Chondrocyte (in vitro differentiated cells): Measurements from ENCODE around the gene ACSM3. TPM values are rescaled to one million over a fixed set of nuclear protein-coding genes. Genes with fewer than 3 reads are reported as not detected.

Source experiments
- DNase-seq: peaks from one replicate; pipeline ENCODE4 v3.0.0; 2021; ENCODE audit warnings: mixed read lengths, low spot score
- H3K27ac Mint-ChIP-seq: one replicate; pipeline ENCODE4 v1.8.0; 2021; ENCODE audit warnings: mild to moderate bottlenecking, moderate library complexity, mixed read lengths; ENCODE audit not compliant: unreplicated experiment
- H3K27me3 Mint-ChIP-seq: 2 replicates; pipeline ENCODE4 v1.8.0; 2021; ENCODE audit warnings: low read depth, mixed read lengths
- H3K36me3 Mint-ChIP-seq: 2 replicates; pipeline ENCODE4 v1.8.0; 2021; ENCODE audit warnings: low read depth, mixed read lengths
- H3K4me1 Mint-ChIP-seq: 2 replicates; pipeline ENCODE4 v1.8.0; 2021; ENCODE audit warnings: low read depth, mild to moderate bottlenecking, mixed read lengths
- H3K4me3 Mint-ChIP-seq: one replicate; pipeline ENCODE4 v1.8.0; 2021; ENCODE audit warnings: mild to moderate bottlenecking, moderate library complexity, mixed read lengths; ENCODE audit not compliant: unreplicated experiment
- H3K9me3 Mint-ChIP-seq: 2 replicates; pipeline ENCODE4 v1.8.0; 2021; ENCODE audit warnings: low read depth, mixed read lengths
- CTCF ChIP-seq: fragments of 200-600 bp; sonication (generic); IDR thresholded peaks from 2 replicates; pipeline ENCODE4 v1.5.0; 2021; ENCODE audit warnings: antibody characterized with exemption, mild to moderate bottlenecking, moderate library complexity
- total RNA-seq: library from RNA; stranded (reverse); gene quantifications from 3 replicates; pipeline ENCODE4 v1.2.1, GENCODE V29; 2021

ACSM3 gene
- total RNA-seq, 1 donor from 2014 or later = 1.9 TPM

GRCh38 chr16:20844588-20844987 is 80.8 kb downstream of the ACSM3 start:
- H3K9me3 Mint-ChIP-seq = no peaks in the 10 kb centered on the region
- no peak for DNase-seq
- H3K4me1 Mint-ChIP-seq = peaks cover 1% of the 10 kb centered on the region
- no peak for TF ChIP-seq CTCF
- H3K36me3 Mint-ChIP-seq = peaks cover 13% of the 10 kb centered on the region
- no peak overlapping the region for H3K4me3 Mint-ChIP-seq
- H3K27me3 Mint-ChIP-seq = no peaks in the 10 kb centered on the region
- H3K27ac Mint-ChIP-seq = no peak overlapping the region

- Mint-ChIP-seq H3K4me3 (no peak overlapping the region), H3K36me3 (peaks cover 9% of the 10 kb centered on the region), H3K4me1 (peaks cover 16% of the 10 kb centered on the region), H3K27ac (no peak overlapping the region), H3K27me3 (no peaks in the 10 kb centered on the region), H3K9me3 (no peaks in the 10 kb centered on the region)
- no peak for DNase-seq
- no peak for TF ChIP-seq CTCF
Observed at GRCh38 chr16:20846030-20846429, 82.2 kb downstream of the ACSM3 start.

- DNase-seq = no peak
- TF ChIP-seq CTCF = no peak
- H3K36me3 Mint-ChIP-seq = peaks cover 9% of the 10 kb centered on the region
- H3K27ac Mint-ChIP-seq = no peak overlapping the region
- no peak overlapping the region for H3K4me3 Mint-ChIP-seq
- H3K27me3 Mint-ChIP-seq = no peaks in the 10 kb centered on the region
- peaks cover 21% of the 10 kb centered on the region for H3K4me1 Mint-ChIP-seq
- H3K9me3 Mint-ChIP-seq = no peaks in the 10 kb centered on the region
Observed at GRCh38 chr16:20846551-20846950, 82.7 kb downstream of the ACSM3 start.

Other genes starting within 250 kb of the ACSM3 start
- 0.38 TPM in 1 of 3 replicates, not detected in the others for gene ACSM2B, start 187.6 kb upstream of the ACSM3 start, total RNA-seq
- gene ACSM1, start 66.3 kb upstream of the ACSM3 start, total RNA-seq = not detected in 3 replicates
- 41.3 to 44.3 TPM (median 43.7 TPM) in 3 replicates for gene THUMPD1, start 22.2 kb upstream of the ACSM3 start, total RNA-seq
- 11.5 to 17.7 TPM (median 13.3 TPM) in 3 replicates for gene ERI2, start 42.5 kb downstream of the ACSM3 start, total RNA-seq
- gene REXO5, start 42.5 kb downstream of the ACSM3 start, total RNA-seq = 2.9 to 6.9 TPM (median 4.0 TPM) in 3 replicates
- gene DCUN1D3, start 136.3 kb downstream of the ACSM3 start, total RNA-seq = 40.9 to 46.0 TPM (median 44.4 TPM) in 3 replicates
- gene LYRM1, start 136.8 kb downstream of the ACSM3 start, total RNA-seq = 18.1 to 20.1 TPM (median 18.5 TPM) in 3 replicates